Measurements from ENCODE around the gene LY6G6D.
A peak's percentile ranks its signal among the peaks of the same experiment; 100 is the strongest.

Gene LY6G6D

GRCh38 chr6:31677955-31678354 lies 37.2 kb upstream of the LY6G6D start:
- DNase-seq (ENCODE audit: low read depth): no peak
- no peak for TF ChIP-seq CTCF (IDR thresholded peaks at IDR 0.05; ENCODE audit: control insufficient read depth, extremely low read depth, insufficient read depth)
- no peak overlapping the region for H3K4me3 ChIP-seq (ENCODE audit: low read depth, low read length)

- no peak for DNase-seq (ENCODE audit: low read depth)
- H3K4me3 ChIP-seq (ENCODE audit: low read depth, low read length): no peak within 1 kb of the TSS
- peak; percentile 91 for TF ChIP-seq CTCF (IDR thresholded peaks at IDR 0.05; ENCODE audit: control insufficient read depth, extremely low read depth, insufficient read depth)
Measured at GRCh38 chr6:31680226-31681134, 34.7 kb upstream of the LY6G6D start, which contains the start of gene LY6G5C. TSS of gene LY6G5C (minus strand) at chr6:31681067. CDS start at chr6:31680373, 694 bp downstream.

- no peak for DNase-seq (ENCODE audit: low read depth)
- TF ChIP-seq CTCF (IDR thresholded peaks at IDR 0.05; ENCODE audit: control insufficient read depth, extremely low read depth, insufficient read depth): no peak
- no peak overlapping the region for H3K4me3 ChIP-seq (ENCODE audit: low read depth, low read length)
Measured at GRCh38 chr6:31681135-31681671, 33.9 kb upstream of the LY6G6D start.

- no peak for DNase-seq (ENCODE audit: low read depth)
- no peak for TF ChIP-seq CTCF (IDR thresholded peaks at IDR 0.05; ENCODE audit: control insufficient read depth, extremely low read depth, insufficient read depth)
- H3K4me3 ChIP-seq (ENCODE audit: low read depth, low read length): no peak overlapping the region
Measured at GRCh38 chr6:31683591-31683990, 31.6 kb upstream of the LY6G6D start.

- no peak for DNase-seq (ENCODE audit: low read depth)
- no peak for TF ChIP-seq CTCF (IDR thresholded peaks at IDR 0.05; ENCODE audit: control insufficient read depth, extremely low read depth, insufficient read depth)
- H3K4me3 ChIP-seq (ENCODE audit: low read depth, low read length): no peak overlapping the region
Measured at GRCh38 chr6:31686483-31686882, 28.7 kb upstream of the LY6G6D start.

- H3K4me3 ChIP-seq (ENCODE audit: low read depth, low read length): no peak overlapping the region
- TF ChIP-seq CTCF (IDR thresholded peaks at IDR 0.05; ENCODE audit: control insufficient read depth, extremely low read depth, insufficient read depth): no peak
- no peak for DNase-seq (ENCODE audit: low read depth)
Measured at GRCh38 chr6:31687321-31687720, 27.8 kb upstream of the LY6G6D start.
